ENCODE measurements around the gene TNFAIP3.

- TF ChIP-seq ZFP3 (CRISPR knock-in tag; IDR thresholded peaks at IDR 0.05) (no peak), ZNF70 (CRISPR knock-in tag; IDR thresholded peaks at IDR 0.05) (no peak), GLIS3 (CRISPR knock-in tag; IDR thresholded peaks at IDR 0.05) (no peak)
Measured at GRCh38 chr6:137906020-137906472, 39.0 kb downstream of the TNFAIP3 start.

All from SK-N-SH treated with all-trans-retinoic acid at 6 μM for 48 hours (cell line).